HG02642 (cell line): ENCODE results near the gene KRTAP16-1.

Source experiments
- ATAC-seq: cut with Tn5 transposase; IDR thresholded peaks from one replicate; pipeline ENCODE4 v1.9.1; 2021; ENCODE audit warnings: mild to moderate bottlenecking; ENCODE audit not compliant: unreplicated experiment, poor library complexity

The KRTAP16-1 gene

DNA sequence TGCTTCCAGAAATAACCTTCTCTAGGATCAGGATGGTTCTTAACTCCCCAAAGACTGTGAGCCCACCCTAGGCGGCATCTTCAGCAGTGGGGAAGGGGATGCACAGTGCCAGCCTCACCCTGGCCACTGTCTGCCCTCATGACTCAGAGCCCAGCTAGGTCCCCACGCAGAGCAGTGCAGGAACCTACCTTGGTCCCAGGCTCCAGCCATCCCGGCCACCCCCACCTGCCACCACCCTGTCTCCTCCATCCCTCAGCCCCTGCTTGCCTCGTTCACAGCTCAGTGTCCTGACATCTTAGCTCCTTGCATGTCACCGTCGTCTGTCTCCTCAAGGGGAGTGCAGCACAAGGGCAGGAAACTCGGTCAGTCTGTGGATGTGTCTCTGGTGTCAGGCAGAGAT, 22.5 kb upstream of the KRTAP16-1 start:
- no peak for ATAC-seq

DNA sequence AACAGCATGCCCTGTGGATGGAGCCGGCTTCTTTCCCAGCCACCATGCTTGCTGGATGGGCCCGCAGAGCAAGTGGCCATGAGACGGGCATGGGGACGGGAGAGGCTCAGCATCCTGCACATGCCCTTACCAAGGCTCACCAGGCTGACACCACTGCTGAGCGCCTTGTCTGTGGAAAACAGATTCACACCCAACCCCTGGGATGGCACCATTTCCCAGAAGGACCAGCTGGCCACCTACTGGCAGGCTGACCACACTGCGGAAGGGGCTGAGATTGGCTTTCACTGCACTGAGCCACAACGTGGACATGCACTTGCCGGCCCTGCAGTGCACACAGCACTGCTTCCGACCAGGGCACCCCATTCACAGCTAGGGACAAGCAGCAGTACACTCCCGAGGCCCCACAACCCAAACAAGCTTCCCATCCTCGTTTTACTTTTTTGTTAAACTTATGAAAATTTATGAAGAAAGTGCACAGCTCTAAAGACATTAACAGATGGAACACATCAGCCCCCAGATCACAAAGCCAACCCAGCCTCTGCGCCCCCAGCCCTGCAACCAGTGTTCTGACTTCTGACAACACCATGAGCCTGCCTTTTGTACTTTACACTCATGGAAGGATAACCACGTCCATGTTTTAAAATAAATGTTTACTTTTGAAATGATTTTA, 20.3 kb upstream of the KRTAP16-1 start:
- ATAC-seq = no peak

GRCh38 chr17:41328207-41328606, 19.1 kb upstream of the KRTAP16-1 start:
- no peak for ATAC-seq

GRCh38 chr17:41327411-41328120, 18.5 kb upstream of the KRTAP16-1 start:
- ATAC-seq = no peak

GRCh38 chr17:41326173-41327145, 17.4 kb upstream of the KRTAP16-1 start:
- no peak for ATAC-seq

GRCh38 chr17:41325611-41326010, 16.5 kb upstream of the KRTAP16-1 start:
- ATAC-seq = no peak

DNA sequence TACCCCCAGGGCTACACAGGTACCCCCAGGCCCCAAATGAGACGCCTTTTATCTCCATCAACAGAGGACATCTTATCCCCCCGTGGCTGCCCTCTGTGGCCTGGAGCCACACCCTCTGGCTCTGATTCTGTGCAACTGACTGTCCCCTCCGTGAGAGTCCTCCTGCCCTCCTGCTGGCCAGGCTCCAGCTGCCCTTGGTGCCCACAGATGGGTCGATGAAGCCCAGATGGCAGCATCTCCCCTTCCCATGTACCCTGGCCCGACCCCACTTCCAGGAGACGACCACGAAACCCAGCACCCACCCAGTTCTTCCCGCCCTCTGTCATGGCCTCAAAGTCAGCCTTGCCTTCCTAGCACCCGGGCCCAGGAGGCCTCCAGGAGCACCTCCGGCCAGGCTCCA, 16.0 kb upstream of the KRTAP16-1 start:
- ATAC-seq = no peak

DNA sequence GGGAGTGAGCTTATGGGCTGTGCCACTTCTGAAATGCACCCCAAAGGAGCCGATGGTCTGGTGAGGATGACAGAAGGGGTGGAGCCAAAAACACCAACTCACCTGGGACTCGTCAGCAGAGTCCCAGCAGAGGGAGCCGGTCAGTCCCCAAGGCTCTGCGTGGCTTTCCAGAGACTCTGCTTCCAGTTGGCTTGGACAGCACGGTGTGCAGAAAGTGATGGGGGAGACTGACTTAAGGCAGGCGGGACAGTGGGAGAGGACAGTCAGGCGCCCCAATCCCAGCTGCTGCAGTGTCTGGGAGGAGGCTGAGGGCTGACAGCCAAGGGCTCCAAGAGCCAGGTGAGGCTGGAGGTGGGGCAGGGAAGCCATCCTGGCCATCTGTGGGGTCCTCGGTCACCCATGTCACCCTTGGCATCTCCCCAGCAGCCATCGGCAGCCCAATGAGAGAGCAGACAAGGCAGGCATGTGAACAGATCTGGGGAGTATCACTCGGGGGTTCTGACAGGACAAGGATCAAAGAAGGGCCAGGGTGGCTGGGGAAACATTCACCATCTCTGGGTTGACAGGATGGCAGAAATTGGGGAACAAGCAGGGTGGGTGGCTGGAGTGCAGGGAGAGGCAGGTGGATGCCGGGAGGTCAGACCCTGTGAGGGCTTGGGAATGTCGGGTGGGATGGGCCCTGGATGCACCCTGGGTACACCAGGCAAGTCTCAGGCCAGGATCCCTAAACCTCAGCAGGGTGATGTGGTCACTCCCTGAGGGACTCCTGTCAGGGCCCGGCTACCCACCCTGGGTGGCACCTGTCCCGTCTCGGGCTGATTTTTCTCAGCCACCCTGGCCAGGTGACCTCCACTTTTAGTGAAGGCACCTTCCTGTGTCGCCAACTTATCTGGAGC, 15.3 kb upstream of the KRTAP16-1 start:
- no peak for ATAC-seq

GRCh38 chr17:41322903-41323895, 14.1 kb upstream of the KRTAP16-1 start:
- no peak for ATAC-seq

DNA sequence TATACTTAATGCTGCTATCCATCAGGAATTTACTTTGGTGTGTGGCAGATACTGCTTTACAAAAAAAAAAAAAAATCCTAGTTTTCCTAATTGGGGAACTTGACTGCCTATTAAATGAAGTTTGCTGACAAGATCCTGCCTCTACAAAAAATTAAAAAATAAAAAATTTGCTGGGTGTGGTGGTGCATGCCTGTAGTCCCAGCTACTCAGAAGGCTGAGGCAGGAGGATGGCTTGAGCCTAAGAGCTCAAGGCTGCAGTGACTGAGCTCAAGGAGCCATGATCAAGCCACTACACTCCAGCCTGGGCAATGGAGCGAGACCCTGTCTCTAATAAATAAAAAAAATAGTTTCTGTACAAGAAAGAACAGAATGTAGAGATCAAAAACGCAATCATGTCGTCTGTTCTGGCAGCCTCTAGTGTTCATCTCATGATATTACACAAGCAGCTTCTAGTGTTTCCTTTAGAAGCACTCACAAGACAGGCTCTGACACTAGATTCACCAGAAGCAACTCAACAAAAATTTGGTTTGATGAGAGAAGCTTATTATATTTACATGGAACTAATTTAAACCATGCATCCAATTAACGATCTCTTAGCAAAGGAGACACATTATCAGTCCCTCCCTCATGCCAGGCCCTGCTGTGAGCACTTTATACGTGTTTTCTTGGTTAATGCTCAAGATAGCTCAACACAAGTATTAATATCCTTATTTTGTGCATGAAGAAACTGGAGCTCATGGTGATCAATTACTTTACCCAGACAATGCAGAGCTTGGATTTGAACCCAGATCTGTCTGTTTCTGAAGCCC, 13.2 kb upstream of the KRTAP16-1 start:
- no peak for ATAC-seq

GRCh38 chr17:41318231-41318630, 9.1 kb upstream of the KRTAP16-1 start:
- no peak for ATAC-seq

DNA sequence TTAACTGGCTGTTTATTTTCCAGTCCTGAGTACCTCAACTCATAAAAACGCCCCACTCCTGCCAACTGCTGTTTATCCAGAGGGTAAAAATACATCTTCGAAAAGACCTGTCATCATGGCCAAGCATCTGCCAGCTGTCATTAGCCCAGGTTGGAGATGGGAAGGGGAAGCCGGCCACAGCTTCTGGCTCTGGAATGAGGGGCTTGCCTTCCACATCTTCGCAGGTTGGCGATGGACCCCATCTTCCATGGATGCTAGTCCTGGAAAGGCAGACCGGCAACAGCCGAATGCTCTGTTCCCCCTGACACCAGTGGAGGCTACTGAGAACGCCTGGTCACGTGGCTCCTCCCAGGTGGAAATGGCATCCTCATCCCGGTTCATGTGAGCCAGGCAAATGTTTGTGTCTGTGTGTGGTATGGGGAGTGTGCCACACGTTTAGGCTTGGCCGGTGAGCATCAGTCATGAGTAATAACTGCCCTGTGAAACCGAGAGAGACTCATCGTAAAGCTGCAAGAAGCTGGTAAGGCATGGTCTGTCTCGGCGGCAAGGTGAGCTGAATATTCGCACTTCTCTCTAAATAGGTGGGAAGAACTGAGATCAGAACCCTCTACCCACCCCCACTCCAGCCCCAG, 6.8 kb upstream of the KRTAP16-1 start:
- ATAC-seq = no peak

DNA sequence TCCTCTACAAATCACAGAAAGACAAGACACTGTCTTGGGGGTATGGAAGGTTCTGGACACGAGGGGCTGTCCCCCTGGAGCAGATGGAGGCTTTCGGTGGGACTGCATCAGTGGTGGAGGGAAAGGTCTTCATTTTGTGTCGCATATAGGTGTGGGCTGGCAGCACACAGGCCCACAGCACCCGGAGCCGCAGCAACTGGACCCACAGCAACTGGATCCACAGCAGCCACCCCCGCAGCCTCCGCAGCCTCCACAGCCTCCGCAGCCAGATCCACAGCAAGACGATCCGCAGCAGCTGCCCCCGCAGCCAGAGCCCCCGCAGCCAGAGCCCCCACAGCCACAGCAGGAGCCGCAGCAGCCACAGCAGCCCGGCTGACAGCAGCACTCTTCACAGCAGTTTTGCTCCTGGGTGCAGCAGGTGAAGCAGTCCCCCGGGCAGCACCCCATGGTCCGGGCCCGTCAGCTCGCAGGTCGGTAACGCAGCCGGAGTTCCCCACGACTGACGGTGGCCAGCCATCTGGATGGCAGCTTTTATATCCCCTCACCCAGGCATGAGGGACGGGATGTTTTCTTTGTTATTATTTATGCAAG, 6.2 kb upstream of the KRTAP16-1 start, which contains the start of gene KRTAP17-1:
Gene KRTAP17-1, minus strand, starts transcription at position 507 of the 591 bp plus-strand sequence. Its CDS starts 60 bp downstream, at position 447.
- no peak for ATAC-seq

- ATAC-seq = no peak
Measured at GRCh38 chr17:41311111-41311510, 2.0 kb upstream of the KRTAP16-1 start.

DNA sequence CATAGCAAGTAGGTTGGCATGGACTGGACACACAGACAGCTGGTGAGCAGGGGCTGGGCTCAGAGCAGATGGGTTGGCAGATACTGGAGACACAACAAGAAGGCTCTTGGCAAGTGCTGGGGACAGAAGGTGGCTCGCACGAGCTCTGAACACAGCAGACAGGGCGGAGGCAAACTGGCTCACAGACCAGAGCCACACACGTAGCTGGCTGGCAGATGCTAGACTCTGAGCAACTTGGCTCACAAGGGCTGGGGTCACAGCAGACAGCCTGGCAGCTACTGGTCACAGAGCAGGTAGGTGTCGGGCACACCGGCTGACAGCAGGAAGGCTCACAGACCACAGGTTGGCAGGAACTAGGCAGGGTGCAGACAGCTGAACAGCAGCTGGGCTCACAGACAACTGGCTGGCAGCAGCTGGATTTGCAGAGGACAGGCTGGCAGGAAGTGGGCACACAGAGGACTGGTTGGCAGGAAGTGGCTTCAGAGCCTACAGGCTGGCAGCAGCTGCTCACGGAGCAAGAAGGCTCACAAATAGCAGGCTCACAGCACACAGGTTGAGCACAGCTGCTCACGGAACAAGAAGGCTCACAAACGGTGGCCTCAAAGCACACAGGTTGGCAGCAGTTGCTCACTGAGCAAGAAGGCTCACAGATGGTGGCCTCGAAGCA, 725 bp downstream of the KRTAP16-1 start:
- no peak for ATAC-seq

- ATAC-seq = no peak
Measured at GRCh38 chr17:41307647-41308046, 1.5 kb downstream of the KRTAP16-1 start.
